WTC11 (cell line): ENCODE data around the gene OR5J2. TPM values are rescaled to one million over a fixed set of nuclear protein-coding genes. Genes with fewer than 3 reads are reported as not detected.

ENCODE experiments used
- ATAC-seq: fragments of 200-7000 bp; cut with Tn5 transposase; 2 replicates; pipeline ENCODE4 v1.10.0; 2021; ENCODE audit warnings: mild to moderate bottlenecking, moderate library complexity
- CTCF ChIA-PET: fragments of 300-600 bp; sonication (Branson Sonifier 250); formaldehyde crosslinking; loops from one replicate; lab custom pipeline; 2021; ENCODE audit warnings: antibody characterized with exemption; lab: Charles Lee
- POLR2A ChIA-PET: fragments of 350-600 bp; sonication (Branson Sonifier 250); formaldehyde crosslinking; loops from one replicate; lab custom pipeline; 2021; ENCODE audit warnings: antibody characterized with exemption; lab: Charles Lee
- DNase-seq: peaks from one replicate; pipeline ENCODE4 v3.0.0; 2021; ENCODE audit warnings: low spot score
- H3K27ac Mint-ChIP-seq: 2 replicates; pipeline ENCODE4 v1.8.0; 2021; ENCODE audit warnings: mixed read lengths
- H3K27me3 Mint-ChIP-seq: 2 replicates; pipeline ENCODE4 v1.8.0; 2021; ENCODE audit warnings: low read depth, mild to moderate bottlenecking, moderate library complexity, mixed read lengths
- H3K36me3 Mint-ChIP-seq: 2 replicates; pipeline ENCODE4 v1.8.0; 2021; ENCODE audit warnings: mixed read lengths
- H3K4me1 Mint-ChIP-seq: 2 replicates; pipeline ENCODE4 v1.8.0; 2022; ENCODE audit warnings: mixed read lengths
- H3K4me3 Mint-ChIP-seq: 2 replicates; pipeline ENCODE4 v1.8.0; 2021; ENCODE audit warnings: mild to moderate bottlenecking, moderate library complexity, mixed read lengths
- H3K9me3 Mint-ChIP-seq: 2 replicates; pipeline ENCODE4 v1.8.0; 2021; ENCODE audit warnings: mixed read lengths
- CBFB ChIP-seq: sonication (generic); formaldehyde crosslinking; IDR thresholded peaks from 2 replicates; pipeline ENCODE4 v1.8.1; 2022; ENCODE audit warnings: mild to moderate bottlenecking, low read depth, missing genetic modification reagents
- ELF4 ChIP-seq: sonication (generic); formaldehyde crosslinking; IDR thresholded peaks from 2 replicates; pipeline ENCODE4 v1.8.1; 2022; ENCODE audit warnings: low read depth, mild to moderate bottlenecking, moderate library complexity, missing genetic modification reagents
- ESRRA ChIP-seq: sonication (generic); formaldehyde crosslinking; IDR thresholded peaks from 2 replicates; pipeline ENCODE4 v1.8.1; 2022; ENCODE audit warnings: mild to moderate bottlenecking, missing genetic modification reagents, borderline replicate concordance
- KAT7 ChIP-seq: sonication (generic); formaldehyde crosslinking; IDR thresholded peaks from 2 replicates; pipeline ENCODE4 v1.8.1; 2023; ENCODE audit warnings: missing genetic modification reagents, mild to moderate bottlenecking, borderline replicate concordance
- NFATC4 ChIP-seq: fragments of 250-450 bp; sonication (Bioruptor Pico); IDR thresholded peaks from 2 replicates; pipeline ENCODE4 v1.9.0; 2021; ENCODE audit warnings: mild to moderate bottlenecking
- NR1H2 ChIP-seq: sonication (generic); formaldehyde crosslinking; IDR thresholded peaks from 2 replicates; pipeline ENCODE4 v1.9.0; 2021; ENCODE audit warnings: mild to moderate bottlenecking, moderate library complexity, missing genetic modification reagents
- OVOL2 ChIP-seq: fragments of 250-450 bp; sonication (Bioruptor Pico); IDR thresholded peaks from 2 replicates; pipeline ENCODE4 v1.9.0; 2021; ENCODE audit warnings: mild to moderate bottlenecking, borderline replicate concordance
- PRRX2 ChIP-seq: fragments of 250-450 bp; sonication (Bioruptor Pico); IDR thresholded peaks from 2 replicates; pipeline ENCODE4 v1.8.0; 2021; ENCODE audit warnings: mild to moderate bottlenecking
- RELA ChIP-seq: sonication (generic); formaldehyde crosslinking; IDR thresholded peaks from 2 replicates; pipeline ENCODE4 v1.8.1; 2022; ENCODE audit warnings: missing genetic modification reagents, mild to moderate bottlenecking, borderline replicate concordance
- SMAD3 ChIP-seq: sonication (generic); formaldehyde crosslinking; IDR thresholded peaks from 2 replicates; pipeline ENCODE4 v1.8.0; 2022; ENCODE audit warnings: missing genetic modification reagents, mild to moderate bottlenecking, borderline replicate concordance
- TEAD4 ChIP-seq: sonication (generic); formaldehyde crosslinking; IDR thresholded peaks from 2 replicates; pipeline ENCODE4 v1.8.0; 2022; ENCODE audit warnings: mild to moderate bottlenecking, missing genetic modification reagents
- ZNF138 ChIP-seq: sonication (generic); formaldehyde crosslinking; conservative IDR thresholded peaks from 2 replicates; pipeline ENCODE4 v1.8.1; 2022; ENCODE audit warnings: mild to moderate bottlenecking, moderate library complexity, missing genetic modification reagents
- ZNF263 ChIP-seq: sonication (generic); formaldehyde crosslinking; IDR thresholded peaks from 2 replicates; pipeline ENCODE4 v1.8.1; 2022; ENCODE audit warnings: low read depth, mild to moderate bottlenecking, moderate library complexity, missing genetic modification reagents
- ZNF671 ChIP-seq: fragments of 250-450 bp; sonication (Bioruptor Pico); IDR thresholded peaks from 2 replicates; pipeline ENCODE4 v1.8.0; 2021; ENCODE audit warnings: mild to moderate bottlenecking
- total RNA-seq: library from RNA; stranded (reverse); gene quantifications from 3 replicates; pipeline ENCODE4 v1.2.3, GENCODE V29; 2021
- TF ChIP-seq, protein P1 (sequence below): sonication (generic); formaldehyde crosslinking; IDR thresholded peaks from 2 replicates; pipeline ENCODE4 v1.8.0; 2022; ENCODE audit warnings: mild to moderate bottlenecking, missing genetic modification reagents
- TF ChIP-seq, protein P2 (sequence below): fragments of 250-450 bp; sonication (Bioruptor Pico); IDR thresholded peaks from 2 replicates; pipeline ENCODE4 v1.9.0; 2021; ENCODE audit warnings: mild to moderate bottlenecking
- TF ChIP-seq, protein P3 (sequence below): sonication (generic); formaldehyde crosslinking; IDR thresholded peaks from 2 replicates; pipeline ENCODE4 v1.8.0; 2022; ENCODE audit warnings: mild to moderate bottlenecking, missing genetic modification reagents
- TF ChIP-seq, protein P4 (sequence below): sonication (generic); formaldehyde crosslinking; IDR thresholded peaks from 2 replicates; pipeline ENCODE4 v1.8.1; 2022; ENCODE audit warnings: low read depth, missing genetic modification reagents, borderline replicate concordance
- TF ChIP-seq, protein P5 (sequence below): fragments of 200-600 bp; IDR thresholded peaks from 2 replicates; pipeline ENCODE4 v1.8.0; 2022; ENCODE audit warnings: antibody characterized with exemption
- TF ChIP-seq, protein P6 (sequence below): sonication (generic); formaldehyde crosslinking; conservative IDR thresholded peaks from 2 replicates; pipeline ENCODE4 v1.8.1; 2022; ENCODE audit warnings: mild to moderate bottlenecking, missing genetic modification reagents
- TF ChIP-seq, protein P7 (sequence below): sonication (generic); formaldehyde crosslinking; IDR thresholded peaks from 2 replicates; pipeline ENCODE4 v1.8.0; 2023; ENCODE audit warnings: mild to moderate bottlenecking, missing genetic modification reagents

The OR5J2 gene
- total RNA-seq, 1 experiment from 2014 or later, result not detected

DNA sequence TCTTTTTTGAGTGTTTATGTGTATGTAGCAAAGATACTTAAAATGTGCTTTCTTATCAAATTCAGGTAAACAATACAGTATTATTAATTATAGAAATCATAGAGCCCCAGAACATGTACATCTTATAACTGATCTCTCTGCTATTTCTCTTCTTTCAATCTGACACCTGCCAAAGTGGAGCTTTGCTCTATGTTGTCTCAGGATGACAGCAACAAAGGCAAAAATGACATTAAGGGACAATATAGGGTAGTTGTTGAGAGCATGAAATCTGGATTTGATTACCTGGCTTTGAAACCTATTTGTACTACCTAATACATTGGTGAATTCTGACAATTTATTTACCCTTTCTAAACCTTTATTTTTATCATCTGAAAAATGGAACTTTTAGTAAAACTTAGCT is 7.0 kb downstream of the OR5J2 start:
- ChIA-PET CTCF (no interaction called here), POLR2A (no interaction called here)
- Mint-ChIP-seq H3K27me3 (no peaks in the 10 kb centered on the region; the same call in 1 of the 2 replicates), H3K36me3 (peaks cover 6% of the 10 kb centered on the region), H3K9me3 (peaks cover 27% of the 10 kb centered on the region), H3K4me3 (no peak overlapping the region), H3K4me1 (no peaks in the 10 kb centered on the region), H3K27ac (no peak overlapping the region)
- DNase-seq (no peak), ATAC-seq (no peak)
- TF ChIP-seq ESRRA (CRISPR knock-in tag) (no peak), SMAD3 (CRISPR knock-in tag) (no peak), CBFB (CRISPR knock-in tag) (no peak), ZNF138 (no peak)
- TF ChIP-seq, protein P1, sequence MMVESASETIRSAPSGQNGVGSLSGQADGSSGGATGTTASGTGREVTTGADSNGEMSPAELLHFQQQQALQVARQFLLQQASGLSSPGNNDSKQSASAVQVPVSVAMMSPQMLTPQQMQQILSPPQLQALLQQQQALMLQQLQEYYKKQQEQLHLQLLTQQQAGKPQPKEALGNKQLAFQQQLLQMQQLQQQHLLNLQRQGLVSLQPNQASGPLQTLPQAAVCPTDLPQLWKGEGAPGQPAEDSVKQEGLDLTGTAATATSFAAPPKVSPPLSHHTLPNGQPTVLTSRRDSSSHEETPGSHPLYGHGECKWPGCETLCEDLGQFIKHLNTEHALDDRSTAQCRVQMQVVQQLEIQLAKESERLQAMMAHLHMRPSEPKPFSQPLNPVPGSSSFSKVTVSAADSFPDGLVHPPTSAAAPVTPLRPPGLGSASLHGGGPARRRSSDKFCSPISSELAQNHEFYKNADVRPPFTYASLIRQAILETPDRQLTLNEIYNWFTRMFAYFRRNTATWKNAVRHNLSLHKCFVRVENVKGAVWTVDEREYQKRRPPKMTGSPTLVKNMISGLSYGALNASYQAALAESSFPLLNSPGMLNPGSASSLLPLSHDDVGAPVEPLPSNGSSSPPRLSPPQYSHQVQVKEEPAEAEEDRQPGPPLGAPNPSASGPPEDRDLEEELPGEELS (CRISPR knock-in tag), result no peak
- TF ChIP-seq, protein P2, sequence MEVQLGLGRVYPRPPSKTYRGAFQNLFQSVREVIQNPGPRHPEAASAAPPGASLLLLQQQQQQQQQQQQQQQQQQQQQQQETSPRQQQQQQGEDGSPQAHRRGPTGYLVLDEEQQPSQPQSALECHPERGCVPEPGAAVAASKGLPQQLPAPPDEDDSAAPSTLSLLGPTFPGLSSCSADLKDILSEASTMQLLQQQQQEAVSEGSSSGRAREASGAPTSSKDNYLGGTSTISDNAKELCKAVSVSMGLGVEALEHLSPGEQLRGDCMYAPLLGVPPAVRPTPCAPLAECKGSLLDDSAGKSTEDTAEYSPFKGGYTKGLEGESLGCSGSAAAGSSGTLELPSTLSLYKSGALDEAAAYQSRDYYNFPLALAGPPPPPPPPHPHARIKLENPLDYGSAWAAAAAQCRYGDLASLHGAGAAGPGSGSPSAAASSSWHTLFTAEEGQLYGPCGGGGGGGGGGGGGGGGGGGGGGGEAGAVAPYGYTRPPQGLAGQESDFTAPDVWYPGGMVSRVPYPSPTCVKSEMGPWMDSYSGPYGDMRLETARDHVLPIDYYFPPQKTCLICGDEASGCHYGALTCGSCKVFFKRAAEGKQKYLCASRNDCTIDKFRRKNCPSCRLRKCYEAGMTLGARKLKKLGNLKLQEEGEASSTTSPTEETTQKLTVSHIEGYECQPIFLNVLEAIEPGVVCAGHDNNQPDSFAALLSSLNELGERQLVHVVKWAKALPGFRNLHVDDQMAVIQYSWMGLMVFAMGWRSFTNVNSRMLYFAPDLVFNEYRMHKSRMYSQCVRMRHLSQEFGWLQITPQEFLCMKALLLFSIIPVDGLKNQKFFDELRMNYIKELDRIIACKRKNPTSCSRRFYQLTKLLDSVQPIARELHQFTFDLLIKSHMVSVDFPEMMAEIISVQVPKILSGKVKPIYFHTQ (CRISPR knock-in tag), result no peak

DNA sequence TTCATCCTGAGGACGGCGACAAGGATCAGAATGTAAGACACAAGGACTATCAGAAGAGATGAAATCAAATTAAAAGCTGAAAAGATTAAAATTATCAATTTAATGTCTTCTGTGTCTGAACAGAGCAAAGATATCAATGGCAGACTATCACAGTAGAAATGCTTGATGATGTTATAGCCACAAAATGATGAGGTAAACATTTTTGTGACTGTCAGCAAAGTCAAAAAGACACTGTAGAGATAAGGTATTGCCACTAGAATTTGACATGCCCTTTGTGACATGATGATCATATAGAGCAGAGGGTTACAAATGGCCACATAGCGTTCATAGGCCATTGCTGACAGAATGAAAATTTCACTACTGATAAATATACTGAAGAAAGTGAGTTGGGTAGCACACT is 12.2 kb downstream of the OR5J2 start:
- ChIA-PET CTCF (no interaction called here), POLR2A (no interaction called here)
- DNase-seq (no peak), ATAC-seq (no peak)
- Mint-ChIP-seq H3K4me1 (peaks cover 6% of the 10 kb centered on the region; the same call in 1 of the 2 replicates), H3K9me3 (peaks cover 11% of the 10 kb centered on the region; the same call in 1 of the 2 replicates), H3K27ac (no peak overlapping the region), H3K36me3 (no peaks in the 10 kb centered on the region), H3K27me3 (no peaks in the 10 kb centered on the region; the same call in 1 of the 2 replicates), H3K4me3 (no peak overlapping the region)
- TF ChIP-seq ZNF263 (CRISPR knock-in tag), result no peak
- no peak for TF ChIP-seq ZNF671 (CRISPR knock-in tag)
- TF ChIP-seq, protein P3, sequence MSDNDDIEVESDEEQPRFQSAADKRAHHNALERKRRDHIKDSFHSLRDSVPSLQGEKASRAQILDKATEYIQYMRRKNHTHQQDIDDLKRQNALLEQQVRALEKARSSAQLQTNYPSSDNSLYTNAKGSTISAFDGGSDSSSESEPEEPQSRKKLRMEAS (CRISPR knock-in tag), result no peak
- TF ChIP-seq, protein P4, sequence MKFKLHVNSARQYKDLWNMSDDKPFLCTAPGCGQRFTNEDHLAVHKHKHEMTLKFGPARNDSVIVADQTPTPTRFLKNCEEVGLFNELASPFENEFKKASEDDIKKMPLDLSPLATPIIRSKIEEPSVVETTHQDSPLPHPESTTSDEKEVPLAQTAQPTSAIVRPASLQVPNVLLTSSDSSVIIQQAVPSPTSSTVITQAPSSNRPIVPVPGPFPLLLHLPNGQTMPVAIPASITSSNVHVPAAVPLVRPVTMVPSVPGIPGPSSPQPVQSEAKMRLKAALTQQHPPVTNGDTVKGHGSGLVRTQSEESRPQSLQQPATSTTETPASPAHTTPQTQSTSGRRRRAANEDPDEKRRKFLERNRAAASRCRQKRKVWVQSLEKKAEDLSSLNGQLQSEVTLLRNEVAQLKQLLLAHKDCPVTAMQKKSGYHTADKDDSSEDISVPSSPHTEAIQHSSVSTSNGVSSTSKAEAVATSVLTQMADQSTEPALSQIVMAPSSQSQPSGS (CRISPR knock-in tag), result no peak
- TF ChIP-seq, protein P5, sequence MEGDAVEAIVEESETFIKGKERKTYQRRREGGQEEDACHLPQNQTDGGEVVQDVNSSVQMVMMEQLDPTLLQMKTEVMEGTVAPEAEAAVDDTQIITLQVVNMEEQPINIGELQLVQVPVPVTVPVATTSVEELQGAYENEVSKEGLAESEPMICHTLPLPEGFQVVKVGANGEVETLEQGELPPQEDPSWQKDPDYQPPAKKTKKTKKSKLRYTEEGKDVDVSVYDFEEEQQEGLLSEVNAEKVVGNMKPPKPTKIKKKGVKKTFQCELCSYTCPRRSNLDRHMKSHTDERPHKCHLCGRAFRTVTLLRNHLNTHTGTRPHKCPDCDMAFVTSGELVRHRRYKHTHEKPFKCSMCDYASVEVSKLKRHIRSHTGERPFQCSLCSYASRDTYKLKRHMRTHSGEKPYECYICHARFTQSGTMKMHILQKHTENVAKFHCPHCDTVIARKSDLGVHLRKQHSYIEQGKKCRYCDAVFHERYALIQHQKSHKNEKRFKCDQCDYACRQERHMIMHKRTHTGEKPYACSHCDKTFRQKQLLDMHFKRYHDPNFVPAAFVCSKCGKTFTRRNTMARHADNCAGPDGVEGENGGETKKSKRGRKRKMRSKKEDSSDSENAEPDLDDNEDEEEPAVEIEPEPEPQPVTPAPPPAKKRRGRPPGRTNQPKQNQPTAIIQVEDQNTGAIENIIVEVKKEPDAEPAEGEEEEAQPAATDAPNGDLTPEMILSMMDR, result no peak
- TF ChIP-seq NFATC4 (CRISPR knock-in tag), result no peak
- no peak for TF ChIP-seq OVOL2 (CRISPR knock-in tag)
- no peak for TF ChIP-seq SMAD3 (CRISPR knock-in tag)
- TF ChIP-seq ELF4 (CRISPR knock-in tag), result no peak
- no peak for TF ChIP-seq CBFB (CRISPR knock-in tag)
- TF ChIP-seq, protein P6, sequence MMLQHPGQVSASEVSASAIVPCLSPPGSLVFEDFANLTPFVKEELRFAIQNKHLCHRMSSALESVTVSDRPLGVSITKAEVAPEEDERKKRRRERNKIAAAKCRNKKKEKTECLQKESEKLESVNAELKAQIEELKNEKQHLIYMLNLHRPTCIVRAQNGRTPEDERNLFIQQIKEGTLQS (CRISPR knock-in tag), result no peak
- TF ChIP-seq, protein P7, sequence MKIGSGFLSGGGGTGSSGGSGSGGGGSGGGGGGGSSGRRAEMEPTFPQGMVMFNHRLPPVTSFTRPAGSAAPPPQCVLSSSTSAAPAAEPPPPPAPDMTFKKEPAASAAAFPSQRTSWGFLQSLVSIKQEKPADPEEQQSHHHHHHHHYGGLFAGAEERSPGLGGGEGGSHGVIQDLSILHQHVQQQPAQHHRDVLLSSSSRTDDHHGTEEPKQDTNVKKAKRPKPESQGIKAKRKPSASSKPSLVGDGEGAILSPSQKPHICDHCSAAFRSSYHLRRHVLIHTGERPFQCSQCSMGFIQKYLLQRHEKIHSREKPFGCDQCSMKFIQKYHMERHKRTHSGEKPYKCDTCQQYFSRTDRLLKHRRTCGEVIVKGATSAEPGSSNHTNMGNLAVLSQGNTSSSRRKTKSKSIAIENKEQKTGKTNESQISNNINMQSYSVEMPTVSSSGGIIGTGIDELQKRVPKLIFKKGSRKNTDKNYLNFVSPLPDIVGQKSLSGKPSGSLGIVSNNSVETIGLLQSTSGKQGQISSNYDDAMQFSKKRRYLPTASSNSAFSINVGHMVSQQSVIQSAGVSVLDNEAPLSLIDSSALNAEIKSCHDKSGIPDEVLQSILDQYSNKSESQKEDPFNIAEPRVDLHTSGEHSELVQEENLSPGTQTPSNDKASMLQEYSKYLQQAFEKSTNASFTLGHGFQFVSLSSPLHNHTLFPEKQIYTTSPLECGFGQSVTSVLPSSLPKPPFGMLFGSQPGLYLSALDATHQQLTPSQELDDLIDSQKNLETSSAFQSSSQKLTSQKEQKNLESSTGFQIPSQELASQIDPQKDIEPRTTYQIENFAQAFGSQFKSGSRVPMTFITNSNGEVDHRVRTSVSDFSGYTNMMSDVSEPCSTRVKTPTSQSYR (CRISPR knock-in tag), result no peak
- TF ChIP-seq NR1H2, result no peak
- TF ChIP-seq KAT7 (CRISPR knock-in tag), result no peak
- TF ChIP-seq TEAD4 (CRISPR knock-in tag), result no peak
- no peak for TF ChIP-seq RELA (CRISPR knock-in tag)
- no peak for TF ChIP-seq PRRX2 (CRISPR knock-in tag)
